HEK293 (cell line): Measurements from ENCODE around the gene STX18.

Experiments
- GLIS2 ChIP-seq: fragments of 450-650 bp; formaldehyde crosslinking; IDR thresholded peaks from 2 replicates; pipeline ENCODE4 v1.5.1; 2016; ENCODE audit warnings: missing biosample characterization, missing genetic modification characterization
- KLF1 ChIP-seq: fragments of 450-650 bp; formaldehyde crosslinking; IDR thresholded peaks from 2 replicates; pipeline ENCODE4 v1.5.1; 2016; ENCODE audit warnings: missing biosample characterization, missing genetic modification characterization
- KLF7 ChIP-seq: fragments of 450-650 bp; formaldehyde crosslinking; IDR thresholded peaks from 2 replicates; pipeline ENCODE4 v1.5.1; 2016; ENCODE audit warnings: missing biosample characterization, missing genetic modification characterization, borderline replicate concordance
- PRDM10 ChIP-seq: fragments of 450-650 bp; formaldehyde crosslinking; IDR thresholded peaks from 2 replicates; pipeline ENCODE4 v1.5.1; 2016; ENCODE audit warnings: missing biosample characterization, missing genetic modification characterization
- RBAK ChIP-seq: fragments of 450-650 bp; formaldehyde crosslinking; IDR thresholded peaks from 2 replicates; pipeline ENCODE4 v1.5.1; 2016; ENCODE audit warnings: missing biosample characterization, missing genetic modification characterization
- REST ChIP-seq: fragments of 450-650 bp; formaldehyde crosslinking; IDR thresholded peaks from 2 replicates; pipeline ENCODE4 v1.5.1; 2016; ENCODE audit warnings: missing biosample characterization, missing genetic modification characterization
- SP7 ChIP-seq: fragments of 450-650 bp; formaldehyde crosslinking; IDR thresholded peaks from 2 replicates; pipeline ENCODE4 v1.5.1; 2016; ENCODE audit warnings: missing biosample characterization, missing genetic modification characterization
- TRIM28 ChIP-seq: IDR thresholded peaks from 2 replicates; pipeline ENCODE4 v1.6.1; 2011; ENCODE audit warnings: low read length, control low read depth, borderline replicate concordance
- WT1 ChIP-seq: fragments of 450-650 bp; formaldehyde crosslinking; IDR thresholded peaks from 2 replicates; pipeline ENCODE4 v1.5.1; 2016; ENCODE audit warnings: missing biosample characterization, missing genetic modification characterization
- ZBTB20 ChIP-seq: fragments of 450-650 bp; formaldehyde crosslinking; IDR thresholded peaks from 2 replicates; pipeline ENCODE4 v1.5.1; 2016; ENCODE audit warnings: missing biosample characterization, missing genetic modification characterization
- ZBTB49 ChIP-seq: fragments of 450-650 bp; formaldehyde crosslinking; IDR thresholded peaks from 2 replicates; pipeline ENCODE4 v1.5.1; 2016; ENCODE audit warnings: missing biosample characterization, missing genetic modification characterization, low read depth
- ZBTB8A ChIP-seq: fragments of 450-650 bp; formaldehyde crosslinking; IDR thresholded peaks from 2 replicates; pipeline ENCODE4 v1.5.1; 2016; ENCODE audit warnings: missing biosample characterization, missing genetic modification characterization
- ZIC2 ChIP-seq: fragments of 450-650 bp; formaldehyde crosslinking; IDR thresholded peaks from 2 replicates; pipeline ENCODE4 v1.5.1; 2016; ENCODE audit warnings: missing biosample characterization, missing genetic modification characterization
- ZNF132 ChIP-seq: fragments of 450-650 bp; formaldehyde crosslinking; IDR thresholded peaks from 2 replicates; pipeline ENCODE4 v1.5.1; 2017; ENCODE audit warnings: missing biosample characterization, missing genetic modification characterization, borderline replicate concordance
- ZNF155 ChIP-seq: fragments of 450-650 bp; formaldehyde crosslinking; IDR thresholded peaks from 2 replicates; pipeline ENCODE4 v1.5.1; 2016; ENCODE audit warnings: missing biosample characterization, missing genetic modification characterization
- ZNF169 ChIP-seq: fragments of 450-650 bp; formaldehyde crosslinking; IDR thresholded peaks from 2 replicates; pipeline ENCODE4 v1.5.1; 2016; ENCODE audit warnings: missing biosample characterization, missing genetic modification characterization
- ZNF214 ChIP-seq: fragments of 450-650 bp; formaldehyde crosslinking; IDR thresholded peaks from 2 replicates; pipeline ENCODE4 v1.5.1; 2017; ENCODE audit warnings: missing biosample characterization, mild to moderate bottlenecking, missing genetic modification characterization, borderline replicate concordance
- ZNF26 ChIP-seq: fragments of 450-650 bp; formaldehyde crosslinking; IDR thresholded peaks from 2 replicates; pipeline ENCODE4 v1.5.1; 2016; ENCODE audit warnings: missing biosample characterization, missing genetic modification characterization
- ZNF335 ChIP-seq: fragments of 450-650 bp; formaldehyde crosslinking; conservative IDR thresholded peaks from 2 replicates; pipeline ENCODE4 v1.5.1; 2016; ENCODE audit warnings: missing biosample characterization, missing genetic modification characterization
- ZNF341 ChIP-seq: fragments of 450-650 bp; formaldehyde crosslinking; IDR thresholded peaks from 2 replicates; pipeline ENCODE4; 2016; ENCODE audit warnings: low read depth, missing biosample characterization, missing genetic modification characterization
- ZNF350 ChIP-seq: fragments of 450-650 bp; formaldehyde crosslinking; IDR thresholded peaks from 2 replicates; pipeline ENCODE4 v1.5.0; 2017; ENCODE audit warnings: missing biosample characterization, mild to moderate bottlenecking, missing genetic modification characterization
- ZNF423 ChIP-seq: fragments of 450-650 bp; formaldehyde crosslinking; IDR thresholded peaks from 2 replicates; pipeline ENCODE4 v1.5.1; 2016; ENCODE audit warnings: missing biosample characterization, missing genetic modification characterization
- ZNF48 ChIP-seq: fragments of 450-650 bp; formaldehyde crosslinking; IDR thresholded peaks from 2 replicates; pipeline ENCODE4 v1.5.1; 2016; ENCODE audit warnings: missing biosample characterization, missing genetic modification characterization
- ZNF514 ChIP-seq: fragments of 450-650 bp; formaldehyde crosslinking; IDR thresholded peaks from 2 replicates; pipeline ENCODE4 v1.5.1; 2016; ENCODE audit warnings: missing biosample characterization, missing genetic modification characterization
- ZNF560 ChIP-seq: fragments of 450-650 bp; formaldehyde crosslinking; IDR thresholded peaks from 2 replicates; pipeline ENCODE4 v1.5.1; 2017; ENCODE audit warnings: missing biosample characterization, missing genetic modification characterization, borderline replicate concordance
- ZNF76 ChIP-seq: fragments of 450-650 bp; formaldehyde crosslinking; IDR thresholded peaks from 2 replicates; pipeline ENCODE4; 2016; ENCODE audit warnings: low read depth, missing biosample characterization, missing genetic modification characterization, borderline replicate concordance
- ZXDB ChIP-seq: fragments of 450-650 bp; formaldehyde crosslinking; IDR thresholded peaks from 2 replicates; pipeline ENCODE4 v1.5.1; 2016; ENCODE audit warnings: missing biosample characterization, missing genetic modification characterization

Gene STX18

GRCh38 chr4:4386296-4386735, 155.5 kb downstream of the STX18 start (continued):
- TF ChIP-seq ZNF132 (tag by site-specific recombination) (no peak), ZNF169 (tag by site-specific recombination) (no peak), ZBTB20 (peak; percentile 51; the same call in 1 of the 2 replicates), REST (tag by site-specific recombination) (no peak), ZNF560 (tag by site-specific recombination) (no peak), ZNF514 (tag by site-specific recombination) (no peak), TRIM28 (no peak), ZNF335 (tag by site-specific recombination) (peak; percentile 76), WT1 (peak; percentile 46), ZNF76 (tag by site-specific recombination) (0 out of 2 replicates have a peak, but pooled peaks have one; percentile 17), ZNF48 (tag by site-specific recombination) (no peak), ZNF26 (tag by site-specific recombination) (no peak), RBAK (tag by site-specific recombination) (no peak), ZNF350 (tag by site-specific recombination) (no peak), ZXDB (tag by site-specific recombination) (no peak), PRDM10 (tag by site-specific recombination) (peak; percentile 49), ZBTB49 (tag by site-specific recombination) (no peak), ZNF423 (tag by site-specific recombination) (peak; percentile 67), ZBTB8A (peak; percentile 82), KLF1 (tag by site-specific recombination) (peak; percentile 99), ZNF341 (tag by site-specific recombination) (peak; percentile 94), GLIS2 (peak; percentile 96), ZNF155 (tag by site-specific recombination) (no peak), SP7 (tag by site-specific recombination) (peak; percentile 63), KLF7 (tag by site-specific recombination) (peak; percentile 15; the same call in 1 of the 2 replicates), ZIC2 (peak; percentile 68), ZNF214 (tag by site-specific recombination) (no peak)
